Raji (cell line): Measurements from ENCODE around the gene CENPP.

Experiments used
- POLR2A ChIP-seq: IDR thresholded peaks from 2 replicates; pipeline ENCODE4 v1.6.1; 2011; ENCODE audit warnings: low read depth, low read length, control low read depth; ENCODE audit not compliant: insufficient read depth

The CENPP gene

DNA sequence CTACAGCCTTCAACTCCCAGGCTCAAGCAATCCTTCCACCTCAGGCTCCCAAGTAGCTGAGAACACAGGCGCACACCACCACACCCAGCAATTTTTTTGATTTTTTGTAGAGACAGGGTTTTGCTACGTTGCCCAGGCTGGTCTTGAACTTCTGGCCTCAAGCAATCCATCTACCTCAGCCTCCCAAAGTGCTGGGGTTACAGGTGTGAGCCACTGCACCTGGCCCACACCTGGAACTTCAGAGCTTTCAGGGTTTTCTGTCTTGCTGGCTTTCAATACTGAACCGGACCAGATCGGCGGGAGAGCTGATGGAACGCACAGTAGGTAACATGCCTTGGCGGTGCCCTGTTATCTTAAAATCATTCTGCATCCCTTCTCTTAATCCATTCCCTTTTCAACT, 313.4 kb downstream of the CENPP start:
- no peak for TF ChIP-seq POLR2A

DNA sequence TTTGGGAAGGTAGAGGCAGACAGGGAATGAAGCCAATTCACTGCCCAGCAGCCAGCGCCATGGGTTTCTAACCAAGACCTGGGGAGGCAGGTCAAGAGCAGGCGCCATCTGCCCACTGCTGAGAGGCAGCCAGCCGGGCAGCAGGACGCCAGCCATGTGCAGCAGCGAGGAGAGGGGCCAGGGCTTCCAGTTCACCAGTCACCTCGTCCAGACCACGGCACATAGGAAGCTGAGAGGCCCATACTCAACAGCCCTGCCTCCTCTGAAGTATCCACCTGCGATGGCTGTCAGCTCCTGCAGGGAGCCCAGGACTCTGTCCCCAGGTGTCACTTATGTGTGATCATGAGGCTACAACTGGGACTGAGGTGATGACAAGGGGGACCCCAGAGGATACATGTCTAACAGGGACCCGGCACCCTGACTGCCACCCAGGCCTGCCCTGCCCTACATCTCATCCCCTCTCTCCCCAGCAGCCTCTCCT, 314.1 kb downstream of the CENPP start:
- TF ChIP-seq POLR2A, result no peak

DNA sequence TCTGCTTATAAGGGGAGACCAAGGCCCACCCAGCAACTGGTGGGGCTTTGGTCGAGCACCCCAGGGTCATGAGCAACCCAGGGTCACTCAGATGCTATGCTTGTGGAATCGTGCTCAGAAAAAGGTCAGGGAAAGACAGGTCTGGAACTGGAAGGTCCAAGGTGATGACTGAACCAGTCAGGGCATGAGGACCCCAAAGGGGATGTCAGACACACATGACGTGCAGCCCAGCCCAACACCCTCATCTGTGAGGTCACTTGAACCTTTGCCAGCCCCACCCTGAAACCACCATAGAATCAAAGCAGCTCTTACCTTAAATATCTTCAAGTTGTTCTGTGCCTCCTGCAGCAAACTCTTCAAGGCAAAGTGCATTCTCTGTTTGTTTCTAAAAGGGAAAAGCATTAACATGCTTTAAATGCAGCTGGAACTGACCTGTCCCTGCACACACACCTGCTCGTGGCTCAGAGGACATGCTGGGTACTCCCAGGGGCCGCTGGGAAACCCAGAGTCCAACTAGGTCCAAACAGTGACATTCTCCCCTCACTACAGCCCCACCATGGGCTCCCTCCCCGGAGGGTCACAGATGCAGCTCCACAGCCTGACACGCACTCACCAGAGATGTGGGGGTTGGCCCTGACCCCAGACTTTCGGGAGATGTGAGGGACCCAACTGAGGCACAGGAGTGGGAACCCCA, 314.8 kb downstream of the CENPP start:
- TF ChIP-seq POLR2A, result no peak

DNA sequence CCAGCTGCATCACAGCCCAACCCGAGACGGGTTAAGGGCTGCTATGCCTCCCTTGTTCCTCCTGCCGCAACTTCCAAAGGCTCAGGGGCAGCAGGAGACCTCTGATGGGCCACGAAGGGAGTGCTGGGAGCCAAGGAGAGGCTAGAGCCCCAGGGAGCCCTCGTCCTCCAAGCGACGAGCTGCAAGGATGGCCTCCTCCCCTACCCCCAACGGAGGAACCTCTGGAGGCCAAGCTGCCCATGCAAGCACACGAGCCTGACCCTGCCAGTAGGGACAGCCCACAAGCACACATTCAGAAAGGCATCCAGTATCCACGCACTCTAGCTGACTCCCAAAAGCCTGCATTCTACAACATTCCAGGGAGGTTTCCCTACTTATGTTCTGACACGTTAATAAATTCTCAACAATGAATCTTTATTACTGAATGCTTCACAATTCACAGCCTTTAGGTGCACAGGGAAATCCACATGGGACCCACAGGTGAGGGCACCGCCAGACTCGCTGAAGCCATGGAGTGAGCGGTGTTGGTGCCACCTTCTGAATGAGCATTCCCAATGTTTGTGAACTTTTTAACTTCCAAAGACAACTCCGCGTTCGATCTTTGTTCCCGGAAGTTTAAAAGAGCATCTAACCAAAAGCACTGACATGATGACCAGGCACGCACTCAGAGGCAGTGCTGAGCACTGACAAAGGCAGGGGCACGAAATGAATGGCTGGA, 315.5 kb downstream of the CENPP start:
- no peak for TF ChIP-seq POLR2A

DNA sequence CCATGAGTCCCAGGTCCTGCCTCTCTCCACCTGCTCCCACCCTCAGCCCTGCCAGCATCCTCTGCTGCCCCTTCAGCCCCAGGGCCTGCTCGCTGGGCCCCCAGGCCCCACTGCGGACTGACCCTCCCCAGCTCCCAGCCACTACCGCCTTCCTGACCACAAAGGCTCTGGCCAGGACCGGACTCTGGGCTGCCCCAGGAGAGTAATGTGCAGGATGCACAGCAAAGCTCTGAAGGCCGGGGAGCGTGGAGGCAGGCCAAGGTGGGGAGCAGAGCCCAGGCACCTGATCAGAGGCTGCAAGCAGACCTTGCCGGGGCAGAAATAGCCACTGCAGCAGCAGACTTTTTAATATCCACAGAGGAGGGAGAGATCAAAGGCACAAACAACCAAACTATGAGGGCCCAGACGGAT, 316.3 kb downstream of the CENPP start:
- TF ChIP-seq POLR2A, result no peak

DNA sequence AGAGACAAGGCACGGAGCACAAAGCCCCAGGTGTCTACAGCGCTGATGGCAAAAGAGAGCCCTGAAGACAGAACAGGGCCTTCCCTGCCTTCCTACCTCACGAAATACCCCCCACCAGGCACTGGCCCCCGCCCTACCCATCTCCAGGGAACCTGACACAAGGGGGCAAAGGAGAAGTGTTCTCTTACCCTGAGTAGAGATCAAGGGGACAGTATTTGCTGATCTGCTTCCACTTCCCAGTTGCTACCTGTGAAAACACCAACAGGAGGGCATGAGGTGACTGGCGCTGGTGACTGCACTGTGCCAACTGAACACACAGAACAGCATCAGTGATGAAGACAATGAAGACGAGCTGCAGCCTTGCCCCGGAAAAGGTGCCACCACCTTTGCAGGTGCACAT, 316.8 kb downstream of the CENPP start:
- TF ChIP-seq POLR2A, result no peak

DNA sequence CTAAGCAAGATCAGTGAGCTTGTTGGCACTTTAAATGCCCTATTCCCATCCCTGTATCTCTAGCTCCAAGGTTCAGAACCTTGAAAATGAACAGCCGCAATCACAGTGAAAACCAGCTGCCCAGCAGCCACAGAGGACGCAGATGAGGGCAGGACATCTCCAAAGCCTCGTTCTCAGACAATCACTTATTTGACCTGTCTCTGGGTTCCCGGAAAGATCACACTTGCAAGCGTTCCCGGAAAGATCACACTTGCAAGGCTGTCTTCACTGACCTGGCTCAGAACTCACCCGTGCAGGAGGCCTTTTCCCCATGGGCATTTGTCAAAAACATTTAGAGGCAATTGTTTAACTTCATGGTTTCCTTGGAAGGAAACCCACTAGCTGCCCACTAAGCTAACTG, 318.5 kb downstream of the CENPP start:
- TF ChIP-seq POLR2A, result no peak

DNA sequence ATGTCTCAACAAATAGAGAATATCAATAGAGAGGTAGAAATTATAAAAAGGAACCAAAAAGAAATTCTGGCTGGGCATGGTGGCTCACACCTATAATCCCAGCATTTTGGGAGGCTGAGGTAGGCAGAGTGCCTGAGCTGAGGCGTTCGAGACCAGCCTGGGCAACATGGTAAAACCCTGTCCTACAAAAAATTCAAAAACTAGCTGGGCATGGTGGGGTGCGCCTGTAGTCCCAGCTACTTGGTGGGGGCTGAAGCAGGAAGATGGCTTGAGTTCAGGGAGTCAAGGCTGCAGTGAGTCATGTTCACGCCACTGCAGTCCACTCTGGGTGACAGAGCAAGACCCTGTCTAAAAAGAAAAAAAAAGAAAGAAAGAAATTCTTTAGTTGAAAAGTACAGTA, 319.3 kb downstream of the CENPP start:
- no peak for TF ChIP-seq POLR2A

DNA sequence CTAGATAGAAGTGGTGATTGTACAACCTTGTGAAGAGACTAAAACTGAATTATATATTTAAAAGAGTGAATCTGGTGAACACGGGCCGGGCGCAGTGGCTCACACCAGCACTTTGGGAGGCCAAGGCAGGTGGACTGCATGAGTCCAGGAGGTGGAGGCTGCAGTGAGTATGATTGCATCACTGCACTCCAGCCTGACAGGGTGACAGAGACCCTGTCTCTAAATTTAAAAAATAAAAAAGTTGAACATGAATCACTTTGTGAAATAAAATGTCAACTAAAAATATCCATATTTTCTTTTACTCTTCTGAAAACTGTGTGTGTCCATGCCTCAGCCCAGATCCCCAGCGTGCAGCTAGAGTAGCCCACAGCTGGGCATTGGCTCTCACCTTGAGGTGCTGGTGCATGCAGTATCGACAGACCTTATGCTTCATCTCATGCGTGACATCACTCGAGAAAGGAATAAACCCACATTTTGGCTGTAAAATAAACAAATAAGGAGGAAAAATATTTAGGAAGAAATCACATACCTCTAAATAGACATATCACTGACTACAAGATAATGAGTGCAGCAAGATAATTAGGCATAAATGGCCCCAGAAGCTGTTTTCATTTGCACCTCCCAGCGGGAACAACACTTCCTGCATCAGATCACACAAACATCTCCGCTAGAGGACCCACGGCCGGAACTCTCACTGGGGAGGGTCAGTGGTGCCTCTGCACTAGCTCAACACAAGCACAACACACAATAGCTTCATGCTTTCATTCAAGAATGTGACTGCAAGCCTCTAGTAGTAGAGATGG, 322.1 kb downstream of the CENPP start:
- TF ChIP-seq POLR2A, result no peak

DNA sequence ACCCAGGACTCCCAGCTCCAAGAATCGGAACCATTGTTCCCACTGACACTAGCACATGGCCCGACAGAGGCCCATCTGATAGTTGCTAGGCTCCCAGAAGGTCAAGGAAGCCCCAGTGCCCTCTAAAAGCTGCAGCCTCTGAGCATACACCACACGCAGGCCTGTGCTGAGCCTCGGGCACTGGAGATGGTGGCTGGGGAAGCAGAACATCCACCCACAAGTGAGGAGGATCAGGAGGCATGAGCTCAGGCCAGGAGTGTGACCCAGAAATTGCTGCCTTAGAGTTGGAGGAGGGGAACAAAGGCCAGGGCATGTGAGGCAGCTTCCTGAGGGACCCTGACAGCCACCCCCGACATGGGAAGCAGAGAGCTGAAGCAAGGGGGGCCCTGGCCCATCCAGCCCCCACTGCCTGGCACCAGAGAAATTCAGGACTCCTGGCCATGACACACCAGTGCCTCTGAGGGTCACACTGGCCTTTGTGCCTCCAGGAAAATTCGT, 322.8 kb downstream of the CENPP start:
- no peak for TF ChIP-seq POLR2A

DNA sequence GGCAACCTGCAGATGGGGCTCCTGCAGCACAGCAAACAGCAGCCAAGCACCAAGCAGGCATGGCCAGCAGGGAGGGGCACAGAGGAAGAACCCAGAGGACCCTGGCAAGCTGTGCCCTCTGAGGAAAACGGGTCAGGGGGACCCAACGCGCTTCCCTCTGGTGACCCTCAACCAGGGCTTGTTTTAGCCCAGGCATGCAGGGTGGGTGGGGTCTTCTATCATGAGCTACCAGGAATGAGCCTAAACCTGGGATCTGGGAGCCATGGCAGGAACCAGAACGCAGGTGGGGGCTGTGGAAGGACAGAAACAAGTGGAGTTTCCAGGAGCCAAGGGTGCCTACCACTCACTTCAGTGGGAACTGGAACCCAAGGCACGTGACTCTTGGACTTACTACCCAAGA, 323.3 kb downstream of the CENPP start:
- no peak for TF ChIP-seq POLR2A

DNA sequence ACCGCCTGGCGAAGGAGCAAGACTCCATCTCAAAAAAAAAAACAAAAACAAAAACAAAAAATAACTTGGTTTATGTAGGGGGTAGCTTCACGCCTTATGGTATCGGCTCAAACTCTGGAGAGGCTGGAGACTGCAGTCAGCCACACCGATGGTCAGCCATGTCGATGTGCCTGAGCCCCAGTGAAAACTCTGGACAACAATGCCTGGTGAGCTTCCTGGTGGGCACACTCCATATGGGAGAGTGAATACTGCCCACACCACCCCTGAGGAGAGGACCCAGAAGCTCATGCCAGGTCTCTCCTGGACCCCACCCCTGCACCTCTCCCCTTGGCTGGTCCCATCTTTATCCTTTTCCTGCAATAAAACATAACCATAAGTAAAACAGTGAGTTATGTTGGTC, 324.5 kb downstream of the CENPP start:
- TF ChIP-seq POLR2A, result no peak

DNA sequence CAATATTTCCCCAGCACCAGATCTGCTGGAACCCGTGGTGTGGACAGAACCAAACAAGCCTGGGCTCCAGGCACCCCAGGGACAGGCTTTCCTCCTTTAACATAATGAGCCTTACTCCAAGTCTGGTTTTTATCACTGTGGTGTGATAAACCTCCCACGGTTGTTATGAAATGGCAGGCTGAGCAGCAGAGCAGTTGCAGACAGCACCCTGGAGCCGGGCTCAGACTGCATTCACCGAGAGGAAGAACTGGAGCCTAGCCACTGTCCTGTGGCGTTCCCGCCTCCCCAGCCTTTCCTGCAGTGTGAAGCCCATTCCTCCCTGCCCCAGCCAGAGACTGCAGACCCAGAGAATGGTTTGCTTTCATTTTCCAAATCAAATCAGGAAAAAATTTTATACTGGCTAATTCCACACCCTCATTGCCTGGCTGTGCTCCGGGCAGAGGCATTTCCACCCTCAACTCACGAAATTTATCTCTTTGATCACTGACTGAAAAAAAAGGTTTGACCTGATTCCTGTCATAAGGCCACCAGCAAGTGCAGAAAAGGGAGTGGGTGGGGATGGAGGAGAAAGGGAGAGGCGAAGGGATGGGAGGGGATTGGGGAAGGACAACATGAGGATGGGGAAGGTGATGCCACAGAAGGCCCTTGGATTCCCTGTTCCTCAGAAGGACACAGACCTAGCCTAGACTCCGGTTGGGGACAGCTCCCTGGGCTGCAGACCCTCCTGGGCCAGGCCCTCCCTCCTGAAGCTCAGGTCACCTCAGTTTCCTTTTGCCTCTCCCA, 325.3 kb downstream of the CENPP start:
- TF ChIP-seq POLR2A, result no peak

DNA sequence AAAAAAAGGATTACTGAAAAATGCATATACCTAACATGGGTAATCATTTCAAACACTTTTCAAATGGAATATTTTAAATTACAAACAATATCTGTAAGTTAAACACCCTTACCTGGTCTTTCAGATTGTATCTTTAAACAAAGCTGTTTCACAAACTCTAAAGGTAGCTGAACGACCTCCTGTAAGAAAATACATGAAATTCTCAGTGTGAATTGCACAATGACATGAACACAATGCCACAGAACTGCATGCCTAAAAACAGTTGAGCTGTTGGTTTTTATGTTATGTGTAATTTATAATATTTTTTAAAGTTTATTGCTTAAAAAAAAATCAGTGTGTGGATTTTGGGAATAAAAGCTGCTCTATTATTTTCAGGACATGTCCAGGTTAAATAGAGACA, 326.7 kb downstream of the CENPP start:
- TF ChIP-seq POLR2A, result no peak
